HG03378 (cell line): ENCODE measurements around the gene IL13RA1.
"Not testable (repeated sequence)": the region's sequence is repeated elsewhere in the genome, so short reads cannot be mapped to it uniquely, and the experiment has no call there.

Experiments
- ATAC-seq: cut with Tn5 transposase; IDR thresholded peaks from one replicate; pipeline ENCODE4 v1.9.1; 2021; ENCODE audit warnings: mild to moderate bottlenecking, moderate library complexity; ENCODE audit not compliant: unreplicated experiment

The IL13RA1 gene

GRCh38 chrX:118727686-118728339, 407 bp downstream of the IL13RA1 start:
- no peak for ATAC-seq

- no peak for ATAC-seq
Observed at GRCh38 chrX:118729042-118729652, 1.7 kb downstream of the IL13RA1 start.

GRCh38 chrX:118730500-118731247, 3.3 kb downstream of the IL13RA1 start:
- no peak for ATAC-seq

GRCh38 chrX:118732551-118732950, 5.1 kb downstream of the IL13RA1 start:
- ATAC-seq: not testable (repeated sequence)

- no peak for ATAC-seq
Observed at GRCh38 chrX:118734909-118735308, 7.5 kb downstream of the IL13RA1 start.

GRCh38 chrX:118736394-118737010, 9.1 kb downstream of the IL13RA1 start:
- ATAC-seq: peak; percentile 85

- no peak for ATAC-seq
Observed at GRCh38 chrX:118739577-118739976, 12.2 kb downstream of the IL13RA1 start.

- no peak for ATAC-seq
Observed at GRCh38 chrX:118740276-118740889, 13.0 kb downstream of the IL13RA1 start.

- ATAC-seq: no peak
Observed at GRCh38 chrX:118742176-118742575, 14.8 kb downstream of the IL13RA1 start.

GRCh38 chrX:118745570-118745969, 18.2 kb downstream of the IL13RA1 start:
- no peak for ATAC-seq

GRCh38 chrX:118751950-118752783, 24.8 kb downstream of the IL13RA1 start:
- ATAC-seq: peak; percentile 86

GRCh38 chrX:118755633-118756032, 28.2 kb downstream of the IL13RA1 start:
- ATAC-seq: no peak

GRCh38 chrX:118756101-118756500, 28.7 kb downstream of the IL13RA1 start:
- no peak for ATAC-seq

- ATAC-seq: no peak
Observed at GRCh38 chrX:118758511-118758910, 31.1 kb downstream of the IL13RA1 start.

- ATAC-seq: no peak
Observed at GRCh38 chrX:118760025-118760424, 32.6 kb downstream of the IL13RA1 start.

GRCh38 chrX:118761939-118762707, 34.7 kb downstream of the IL13RA1 start:
- ATAC-seq: no peak

- ATAC-seq: no peak
Observed at GRCh38 chrX:118763489-118763888, 36.1 kb downstream of the IL13RA1 start.

- ATAC-seq: no peak
Observed at GRCh38 chrX:118764122-118764521, 36.7 kb downstream of the IL13RA1 start.

- no peak for ATAC-seq
Observed at GRCh38 chrX:118770133-118770760, 42.8 kb downstream of the IL13RA1 start.
